ENCODE results near the gene EPN2.
A peak's percentile ranks its signal among the peaks of the same experiment; 100 is the strongest.

The EPN2 gene

GRCh38 chr17:19327031-19327783 lies 90.0 kb downstream of the EPN2 start:
- H2AK5ac ChIP-seq (ENCODE audit: low read depth, low read length), result no peak overlapping the region
- H2BK120ac ChIP-seq (ENCODE audit: low read depth, low read length), result no peak overlapping the region
- H3K18ac ChIP-seq (ENCODE audit: low read length), result no peak overlapping the region
- H2BK5ac ChIP-seq (ENCODE audit: low read length), result no peak overlapping the region
- no peaks in the 10 kb centered on the region for H3K79me1 ChIP-seq (ENCODE audit: low read depth, low read length)
- peaks cover 2 to 18% of the 10 kb centered on the region in 2 donors for H3K9me3 ChIP-seq (replicated peaks in 1 of 2; ENCODE audit: control insufficient read depth in 2 of 2, insufficient read depth in 1 of 2, low read depth in 1 of 2, low read length in 2 of 2)
- H2AFZ ChIP-seq (ENCODE audit: low read length), result no peak overlapping the region
- no CpG with 5 or more reads among the region's 14 CpGs for WGBS, 2 donors (ENCODE audit: extremely low coverage in 2 of 2, insufficient read length in 2 of 2, insufficient replicate concordance in 1 of 2)
- H3K4me1 ChIP-seq (ENCODE audit: control insufficient read depth in 2 of 2, insufficient read depth in 1 of 2, low read depth in 1 of 2, low read length in 2 of 2), result peaks cover 8 to 20% of the 10 kb centered on the region in 2 donors
- no peak overlapping the region for H2BK12ac ChIP-seq (ENCODE audit: low read length)
- no peak overlapping the region for H3K4me2 ChIP-seq (ENCODE audit: insufficient read depth, low read length, poor library complexity, severe bottlenecking)
- H3K23ac ChIP-seq (ENCODE audit: low read depth, low read length, poor library complexity), result no peak overlapping the region
- H3K27ac ChIP-seq (replicated peaks; ENCODE audit: low read length), result no peak overlapping the region
- H2BK15ac ChIP-seq (ENCODE audit: low read length), result no peak overlapping the region
- no peak overlapping the region for H4K8ac ChIP-seq (ENCODE audit: low read depth, low read length)
- no peak overlapping the region for H3K4me3 ChIP-seq (ENCODE audit: low read length in 2 of 2)
- H3K36me3 ChIP-seq (replicated peaks in 1 of 2; ENCODE audit: control insufficient read depth in 2 of 2, insufficient read depth in 2 of 2, low read length in 2 of 2), result peaks cover 2 to 85% of the 10 kb centered on the region in 2 donors
- H3K14ac ChIP-seq (ENCODE audit: low read length), result no peak overlapping the region
- H3K4ac ChIP-seq (ENCODE audit: low read length), result no peak overlapping the region
- no peak for DNase-seq (ENCODE audit: low spot score)
- H4K91ac ChIP-seq (ENCODE audit: low read depth, low read length, poor library complexity), result no peak overlapping the region
- no peaks in the 10 kb centered on the region for H3K27me3 ChIP-seq (ENCODE audit: control insufficient read depth in 3 of 3, insufficient read depth in 3 of 3, low read depth in 1 of 3, low read length in 3 of 3)
- H3K9ac ChIP-seq (ENCODE audit: low read depth, low read length, poor library complexity), result no peak overlapping the region

DNA sequence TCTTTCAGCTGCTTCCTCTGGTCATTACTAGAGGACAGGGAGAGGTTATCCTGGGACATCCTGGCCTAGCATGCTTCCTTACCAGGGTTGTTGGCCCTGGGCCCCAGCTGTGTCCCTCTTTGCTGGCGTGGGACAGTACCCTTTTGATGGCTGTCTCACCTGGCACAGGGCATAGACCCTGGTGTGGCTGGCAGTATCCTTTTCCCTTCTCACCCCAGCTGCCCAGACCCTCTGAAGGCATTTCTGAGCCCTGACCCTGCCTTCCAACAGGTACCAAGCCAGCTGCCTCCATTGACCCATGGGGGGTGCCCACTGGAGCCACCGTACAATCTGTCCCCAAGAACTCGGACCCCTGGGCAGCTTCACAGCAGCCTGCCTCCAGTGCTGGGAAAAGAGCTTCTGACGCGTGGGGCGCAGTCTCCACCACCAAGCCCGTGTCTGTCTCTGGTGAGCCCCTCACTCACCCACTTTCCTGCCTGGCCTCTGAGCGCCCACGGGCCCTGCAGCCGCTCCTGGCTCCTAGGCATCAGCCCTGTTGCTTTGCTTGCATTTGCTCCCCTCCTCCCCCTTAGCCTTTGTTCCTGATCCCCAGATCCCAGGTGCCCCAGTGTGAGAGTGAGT lies 91.4 kb downstream of the EPN2 start:
- Histone ChIP-seq H4K8ac (ENCODE audit: low read depth, low read length) (no peak overlapping the region), H2BK15ac (ENCODE audit: low read length) (no peak overlapping the region), H3K4me2 (ENCODE audit: insufficient read depth, low read length, poor library complexity, severe bottlenecking) (no peak overlapping the region), H3K18ac (ENCODE audit: low read length) (peak overlapping the region; percentile 77), H3K27ac (replicated peaks; ENCODE audit: low read length) (no peak overlapping the region), H2BK5ac (ENCODE audit: low read length) (peak overlapping the region; percentile 4), H4K91ac (ENCODE audit: low read depth, low read length, poor library complexity) (no peak overlapping the region), H3K23ac (ENCODE audit: low read depth, low read length, poor library complexity) (no peak overlapping the region), H3K14ac (ENCODE audit: low read length) (peak overlapping the region; percentile 47), H2BK12ac (ENCODE audit: low read length) (no peak overlapping the region), H3K4ac (ENCODE audit: low read length) (no peak overlapping the region), H3K4me1 (ENCODE audit: control insufficient read depth in 2 of 2, insufficient read depth in 1 of 2, low read depth in 1 of 2, low read length in 2 of 2) (peaks cover 8 to 20% of the 10 kb centered on the region in 2 donors), H2BK120ac (ENCODE audit: low read depth, low read length) (no peak overlapping the region), H2AFZ (ENCODE audit: low read length) (no peak overlapping the region), H3K27me3 (ENCODE audit: control insufficient read depth in 3 of 3, insufficient read depth in 3 of 3, low read depth in 1 of 3, low read length in 3 of 3) (no peaks in the 10 kb centered on the region), H2AK5ac (ENCODE audit: low read depth, low read length) (no peak overlapping the region), H3K9ac (ENCODE audit: low read depth, low read length, poor library complexity) (no peak overlapping the region), H3K36me3 (replicated peaks in 1 of 2; ENCODE audit: control insufficient read depth in 2 of 2, insufficient read depth in 2 of 2, low read length in 2 of 2) (peaks cover 4 to 85% of the 10 kb centered on the region in 2 donors), H3K4me3 (ENCODE audit: low read length in 2 of 2) (no peak overlapping the region), H3K79me1 (ENCODE audit: low read depth, low read length) (no peaks in the 10 kb centered on the region), H3K9me3 (replicated peaks in 1 of 2; ENCODE audit: control insufficient read depth in 2 of 2, insufficient read depth in 1 of 2, low read depth in 1 of 2, low read length in 2 of 2) (peaks cover 2 to 18% of the 10 kb centered on the region in 2 donors)
- DNase-seq (ENCODE audit: low spot score), result no peak
- WGBS, 2 donors (ENCODE audit: extremely low coverage in 2 of 2, insufficient read length in 2 of 2, insufficient replicate concordance in 1 of 2), result no CpG with 5 or more reads among the region's 10 CpGs

- Histone ChIP-seq H3K9me3 (replicated peaks in 1 of 2; ENCODE audit: control insufficient read depth in 2 of 2, insufficient read depth in 1 of 2, low read depth in 1 of 2, low read length in 2 of 2) (peaks cover 2 to 18% of the 10 kb centered on the region in 2 donors), H3K9ac (ENCODE audit: low read depth, low read length, poor library complexity) (peak overlapping the region; percentile 32), H2BK15ac (ENCODE audit: low read length) (no peak overlapping the region), H3K4me2 (ENCODE audit: insufficient read depth, low read length, poor library complexity, severe bottlenecking) (no peak overlapping the region), H2BK120ac (ENCODE audit: low read depth, low read length) (no peak overlapping the region), H3K4ac (ENCODE audit: low read length) (no peak overlapping the region), H3K79me1 (ENCODE audit: low read depth, low read length) (no peaks in the 10 kb centered on the region), H3K4me3 (ENCODE audit: low read length in 2 of 2) (no peak overlapping the region), H3K27ac (replicated peaks; ENCODE audit: low read length) (no peak overlapping the region), H3K23ac (ENCODE audit: low read depth, low read length, poor library complexity) (peak overlapping the region; percentile 89), H3K18ac (ENCODE audit: low read length) (peak overlapping the region; percentile 77), H2BK12ac (ENCODE audit: low read length) (no peak overlapping the region), H4K91ac (ENCODE audit: low read depth, low read length, poor library complexity) (peak overlapping the region; percentile 34), H3K14ac (ENCODE audit: low read length) (peak overlapping the region; percentile 47), H2BK5ac (ENCODE audit: low read length) (peak overlapping the region; percentile 4), H4K8ac (ENCODE audit: low read depth, low read length) (no peak overlapping the region), H3K27me3 (ENCODE audit: control insufficient read depth in 3 of 3, insufficient read depth in 3 of 3, low read depth in 1 of 3, low read length in 3 of 3) (no peaks in the 10 kb centered on the region), H2AK5ac (ENCODE audit: low read depth, low read length) (peak overlapping the region; percentile 42), H2AFZ (ENCODE audit: low read length) (no peak overlapping the region), H3K36me3 (replicated peaks in 1 of 2; ENCODE audit: control insufficient read depth in 2 of 2, insufficient read depth in 2 of 2, low read length in 2 of 2) (peaks cover 6 to 85% of the 10 kb centered on the region in 2 donors), H3K4me1 (ENCODE audit: control insufficient read depth in 2 of 2, insufficient read depth in 1 of 2, low read depth in 1 of 2, low read length in 2 of 2) (peaks cover 8 to 20% of the 10 kb centered on the region in 2 donors)
- no peak for DNase-seq (ENCODE audit: low spot score)
- WGBS, 2 donors (ENCODE audit: extremely low coverage in 2 of 2, insufficient read length in 2 of 2, insufficient replicate concordance in 1 of 2), result no CpG with 5 or more reads among the region's 2 CpGs
Observed at GRCh38 chr17:19329136-19329535, 92.0 kb downstream of the EPN2 start.

- peaks cover 8 to 20% of the 10 kb centered on the region in 2 donors for H3K4me1 ChIP-seq (ENCODE audit: control insufficient read depth in 2 of 2, insufficient read depth in 1 of 2, low read depth in 1 of 2, low read length in 2 of 2)
- no peak overlapping the region for H2BK120ac ChIP-seq (ENCODE audit: low read depth, low read length)
- H3K36me3 ChIP-seq (replicated peaks in 1 of 2; ENCODE audit: control insufficient read depth in 2 of 2, insufficient read depth in 2 of 2, low read length in 2 of 2), result peaks cover 9 to 85% of the 10 kb centered on the region in 2 donors
- no peak overlapping the region for H3K23ac ChIP-seq (ENCODE audit: low read depth, low read length, poor library complexity)
- H3K79me1 ChIP-seq (ENCODE audit: low read depth, low read length), result no peaks in the 10 kb centered on the region
- no peak overlapping the region for H4K91ac ChIP-seq (ENCODE audit: low read depth, low read length, poor library complexity)
- no peak for DNase-seq (ENCODE audit: low spot score)
- no peak overlapping the region for H2AK5ac ChIP-seq (ENCODE audit: low read depth, low read length)
- no peak overlapping the region for H3K27ac ChIP-seq (replicated peaks; ENCODE audit: low read length)
- H2BK12ac ChIP-seq (ENCODE audit: low read length), result no peak overlapping the region
- H3K4ac ChIP-seq (ENCODE audit: low read length), result no peak overlapping the region
- no CpG with 5 or more reads among the region's 2 CpGs for WGBS, 2 donors (ENCODE audit: extremely low coverage in 2 of 2, insufficient read length in 2 of 2, insufficient replicate concordance in 1 of 2)
- peaks cover 2 to 15% of the 10 kb centered on the region in 2 donors for H3K9me3 ChIP-seq (replicated peaks in 1 of 2; ENCODE audit: control insufficient read depth in 2 of 2, insufficient read depth in 1 of 2, low read depth in 1 of 2, low read length in 2 of 2)
- no peaks in the 10 kb centered on the region for H3K27me3 ChIP-seq (ENCODE audit: control insufficient read depth in 3 of 3, insufficient read depth in 3 of 3, low read depth in 1 of 3, low read length in 3 of 3)
- no peak overlapping the region for H2AFZ ChIP-seq (ENCODE audit: low read length)
- no peak overlapping the region for H3K4me2 ChIP-seq (ENCODE audit: insufficient read depth, low read length, poor library complexity, severe bottlenecking)
- no peak overlapping the region for H3K18ac ChIP-seq (ENCODE audit: low read length)
- no peak overlapping the region for H3K9ac ChIP-seq (ENCODE audit: low read depth, low read length, poor library complexity)
- H2BK5ac ChIP-seq (ENCODE audit: low read length), result no peak overlapping the region
- no peak overlapping the region for H4K8ac ChIP-seq (ENCODE audit: low read depth, low read length)
- no peak overlapping the region for H3K14ac ChIP-seq (ENCODE audit: low read length)
- no peak overlapping the region for H2BK15ac ChIP-seq (ENCODE audit: low read length)
- H3K4me3 ChIP-seq (ENCODE audit: low read length in 2 of 2), result no peak overlapping the region
Observed at GRCh38 chr17:19329839-19330238, 92.7 kb downstream of the EPN2 start.

Data from neuronal stem cell (in vitro differentiated cells).